GM04503 (cell line): Measurements from ENCODE around the gene SMARCA2.

Experiments used
- DNase-seq: peaks from one replicate; pipeline ENCODE4 v3.0.0-alpha.2; 2012; ENCODE audit warnings: low read depth

The SMARCA2 gene

DNA sequence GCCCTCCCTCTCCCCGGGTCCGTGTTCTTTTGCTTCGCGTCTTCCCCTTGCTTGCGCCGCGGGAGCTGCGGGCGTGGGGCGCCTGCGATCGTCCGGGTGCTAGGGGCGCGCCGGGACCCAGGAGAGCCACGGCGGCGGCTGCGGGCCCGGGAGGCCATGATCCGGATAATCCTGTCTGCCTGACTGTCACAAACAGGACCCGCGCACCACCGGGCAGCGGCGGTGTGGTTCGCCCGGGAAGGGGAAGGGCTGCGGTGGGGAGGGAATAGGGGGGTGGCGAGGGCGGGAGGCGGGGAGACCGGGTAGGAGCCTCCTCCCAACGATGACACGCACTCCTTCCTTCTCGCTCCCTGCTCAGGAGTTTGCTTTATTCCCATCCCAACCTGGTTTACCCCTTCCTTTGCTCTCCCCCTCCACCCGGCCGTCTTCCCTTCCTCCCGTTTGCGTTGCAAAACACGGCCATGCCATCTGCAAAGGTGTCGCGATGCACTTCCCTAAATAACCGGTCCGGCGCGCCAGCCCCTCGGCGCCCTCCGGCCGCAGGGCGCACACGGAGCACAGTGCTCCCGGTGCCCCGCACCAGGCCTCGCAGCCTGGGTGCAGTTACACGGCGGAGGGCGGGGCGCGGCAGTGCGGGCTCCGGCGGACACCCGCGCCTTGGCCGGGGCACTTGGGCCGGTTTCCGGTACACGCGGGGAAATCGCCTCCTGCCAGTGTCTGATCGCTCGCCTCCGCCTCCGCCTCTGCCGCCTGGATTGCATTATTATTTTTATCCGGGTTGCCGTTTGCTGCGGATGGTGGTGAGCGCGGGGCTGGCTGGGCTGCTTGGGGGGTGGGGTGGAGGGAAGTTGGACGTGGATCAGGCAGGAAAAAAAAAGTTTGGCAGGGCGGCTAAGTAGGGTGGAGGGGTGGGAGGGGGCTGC lies 1.5 kb downstream of the SMARCA2 start:
- peak; percentile 32 for DNase-seq

DNA sequence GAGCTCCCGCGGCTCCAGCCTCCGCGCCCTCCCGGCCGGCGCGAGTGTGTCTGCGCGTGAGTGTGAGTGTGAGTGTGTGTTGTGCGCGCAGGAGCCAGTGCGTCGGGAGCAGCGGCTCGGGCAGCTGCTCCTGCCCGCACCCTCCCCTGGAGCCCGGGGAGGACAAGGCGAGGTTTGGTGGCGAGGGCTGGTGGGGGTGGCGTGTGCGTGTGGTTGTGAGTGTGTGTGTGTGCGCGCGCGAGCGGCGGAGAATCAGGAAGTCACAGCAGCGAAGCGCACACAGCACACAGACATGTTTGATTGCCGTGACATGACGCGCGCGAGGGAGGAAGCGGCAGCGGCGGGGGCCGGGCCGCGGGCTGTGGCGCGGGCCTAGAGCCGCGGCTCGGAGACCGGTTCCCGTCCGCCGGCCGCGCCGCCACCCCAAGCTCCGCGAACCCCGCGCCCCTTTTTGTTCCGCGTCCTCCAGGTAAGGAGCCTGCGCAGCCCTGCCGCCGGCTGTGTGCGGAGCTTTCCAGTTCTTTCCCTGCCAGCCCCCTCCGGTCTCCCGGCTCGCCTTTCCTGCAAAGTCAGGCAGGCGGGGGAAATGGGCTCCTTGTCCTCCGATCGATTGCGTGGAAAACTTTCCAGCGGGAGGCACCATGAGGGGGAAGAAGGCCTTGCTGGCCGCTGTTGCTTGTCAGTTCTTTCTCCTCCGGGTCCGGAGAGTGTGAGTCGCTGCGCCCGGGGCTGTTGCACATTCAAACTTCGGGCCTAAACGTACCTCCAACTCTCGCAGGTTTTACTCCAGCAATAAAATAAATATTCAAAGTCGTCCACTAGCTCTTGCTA lies 2.4 kb downstream of the SMARCA2 start:
- DNase-seq, result peak; percentile 39

DNA sequence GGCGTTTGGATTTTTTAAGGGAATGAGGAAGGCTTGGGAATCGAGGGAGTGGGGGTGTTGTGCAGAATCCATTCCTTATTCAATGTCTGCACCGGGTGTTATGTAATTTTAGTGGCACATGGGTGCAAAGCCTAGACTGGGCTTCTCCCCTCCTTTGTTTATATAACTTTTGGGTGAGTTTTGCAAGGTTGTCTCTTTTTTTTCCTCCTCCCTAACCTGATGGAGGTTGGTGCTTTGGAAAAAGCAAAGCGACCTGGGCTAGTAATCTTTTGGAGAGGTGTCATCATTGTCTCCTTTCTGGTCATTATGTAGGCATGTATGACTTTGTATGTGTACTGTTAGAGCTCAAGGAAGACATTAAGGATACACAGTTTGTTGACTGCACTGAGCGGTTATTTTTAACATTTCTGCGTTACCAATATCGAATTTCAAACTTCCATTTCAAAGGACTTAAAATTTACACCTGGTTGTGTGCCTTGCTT lies 3.1 kb downstream of the SMARCA2 start:
- no peak for DNase-seq

DNA sequence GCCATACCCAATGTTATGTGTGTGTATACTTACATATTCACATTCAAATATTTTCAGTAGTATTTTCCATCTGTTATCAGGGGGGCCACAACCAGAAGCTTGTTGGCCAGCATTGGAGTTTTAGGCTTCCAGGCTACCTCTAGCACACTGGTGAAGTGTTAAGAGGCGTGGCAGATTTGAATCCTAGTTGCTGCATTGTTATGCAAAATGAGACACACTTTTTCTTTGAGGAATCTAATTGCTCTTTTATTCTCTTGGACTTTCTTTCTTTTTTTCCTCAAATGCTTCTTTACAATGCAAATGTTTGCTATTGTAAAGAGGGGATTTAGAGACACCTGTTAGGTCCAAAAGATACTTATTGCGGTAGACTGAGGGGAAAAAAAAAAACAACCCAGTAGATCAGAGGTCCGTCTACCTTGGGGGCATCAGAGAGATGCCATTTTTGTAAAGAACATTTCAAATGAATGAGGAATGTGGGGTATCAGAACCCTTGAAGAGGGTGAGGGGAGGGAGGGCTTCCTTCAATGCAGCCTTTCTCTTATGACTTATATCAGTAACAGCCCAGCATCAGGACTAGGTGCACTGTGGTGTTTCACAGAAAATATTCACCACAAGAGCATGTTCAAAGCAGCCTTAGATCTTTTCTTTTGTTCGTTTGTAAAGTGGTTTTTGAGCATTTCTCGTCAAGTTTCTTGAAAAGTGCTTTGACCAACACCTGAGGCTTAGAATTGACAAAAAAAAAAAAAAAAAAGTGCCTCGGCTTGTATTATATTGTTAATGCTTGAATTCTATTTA lies 3.8 kb downstream of the SMARCA2 start:
- no peak for DNase-seq

DNA sequence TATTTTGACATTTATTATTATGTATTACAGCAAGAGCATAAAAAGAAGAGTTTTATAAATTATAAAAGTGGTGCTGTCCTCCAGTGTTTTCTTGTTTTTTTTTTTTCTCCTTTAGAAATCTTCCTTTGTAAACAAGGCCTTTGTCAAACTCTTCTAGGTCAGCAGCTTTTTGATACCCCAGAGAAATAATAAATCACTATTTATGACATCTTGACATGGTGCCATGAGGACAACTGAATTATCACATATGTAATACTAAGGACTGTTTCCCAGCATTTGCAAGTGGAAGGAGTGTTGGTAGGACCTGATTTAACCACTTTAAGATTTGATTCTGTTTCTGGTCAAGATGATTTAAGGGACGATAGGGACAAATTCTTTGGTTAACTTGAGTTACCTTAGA lies 4.6 kb downstream of the SMARCA2 start:
- DNase-seq, result no peak

DNA sequence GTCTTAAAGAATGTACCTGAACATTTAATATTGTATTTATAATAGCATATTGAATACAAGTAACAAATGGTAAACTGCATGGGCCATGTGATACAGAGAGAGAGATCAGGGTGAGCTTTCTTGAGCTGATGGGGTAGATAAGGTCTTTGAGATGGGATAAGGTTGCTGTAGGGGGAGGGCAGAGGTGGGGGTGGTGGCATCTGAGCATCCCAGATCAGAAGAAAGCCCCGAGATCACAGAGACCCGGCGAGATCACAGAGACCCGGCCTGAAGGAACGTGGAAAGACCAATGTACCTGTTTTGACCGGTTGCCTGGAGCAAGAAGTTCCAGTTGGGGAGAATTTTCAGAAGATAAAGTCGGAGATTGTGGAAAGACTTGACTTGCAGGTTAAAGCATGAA lies 6.6 kb downstream of the SMARCA2 start:
- no peak for DNase-seq

DNA sequence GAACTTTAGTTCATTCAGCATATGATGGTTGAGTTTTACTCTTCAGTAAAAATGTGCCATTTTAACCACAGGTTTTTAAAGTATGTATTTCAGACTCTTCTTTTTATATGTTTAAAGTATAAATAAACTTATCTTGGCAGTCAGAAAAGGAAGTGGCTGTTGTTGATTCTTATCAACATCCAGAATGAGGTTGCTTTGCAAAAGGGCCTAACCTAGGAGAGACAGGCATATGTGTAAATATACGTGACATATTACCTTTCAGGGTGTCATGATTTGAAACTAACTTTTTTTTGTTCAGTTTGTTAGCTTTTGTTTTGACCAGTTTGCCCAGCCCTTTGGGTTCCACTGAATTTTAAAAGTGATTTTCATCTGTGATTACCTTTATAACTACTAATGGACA lies 7.4 kb downstream of the SMARCA2 start:
- no peak for DNase-seq

DNA sequence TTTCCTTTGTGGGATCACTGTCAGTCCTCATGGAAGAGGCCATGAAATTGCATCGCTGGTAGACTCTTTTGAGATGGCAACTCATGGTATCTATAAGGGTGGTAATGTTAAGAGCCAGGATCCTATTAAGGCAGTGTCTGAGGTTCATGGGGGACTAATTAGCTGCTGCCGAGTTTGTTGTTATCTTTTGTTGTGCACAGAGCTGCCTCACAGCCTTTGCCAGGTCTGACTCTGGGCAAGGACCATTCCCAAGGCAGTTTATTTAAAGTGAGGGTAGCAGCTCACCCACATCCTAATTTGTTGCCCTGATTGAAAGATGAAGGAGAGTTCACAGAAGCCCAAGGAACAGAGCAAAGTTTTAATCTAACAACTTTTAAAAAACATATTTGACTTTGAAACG lies 7.9 kb downstream of the SMARCA2 start:
- no peak for DNase-seq

DNA sequence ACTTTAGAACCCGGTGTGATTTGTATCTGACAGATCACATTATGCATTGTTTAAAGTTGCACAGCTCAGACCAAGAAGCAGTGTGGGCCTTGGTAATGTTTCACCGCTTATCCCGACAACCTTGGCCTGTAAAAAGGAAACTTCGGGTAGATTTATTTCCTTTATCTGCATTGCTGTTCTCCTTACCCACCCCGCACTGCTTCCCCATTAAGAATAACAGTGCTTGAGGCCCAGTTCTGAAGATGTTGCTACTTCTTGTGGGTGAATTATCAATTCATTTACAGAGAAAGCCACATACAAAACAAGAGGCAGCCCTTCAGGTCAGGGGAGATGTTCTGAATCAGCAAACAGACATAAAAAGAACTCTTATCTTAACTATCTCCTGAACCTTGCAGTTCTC lies 8.4 kb downstream of the SMARCA2 start:
- no peak for DNase-seq

DNA sequence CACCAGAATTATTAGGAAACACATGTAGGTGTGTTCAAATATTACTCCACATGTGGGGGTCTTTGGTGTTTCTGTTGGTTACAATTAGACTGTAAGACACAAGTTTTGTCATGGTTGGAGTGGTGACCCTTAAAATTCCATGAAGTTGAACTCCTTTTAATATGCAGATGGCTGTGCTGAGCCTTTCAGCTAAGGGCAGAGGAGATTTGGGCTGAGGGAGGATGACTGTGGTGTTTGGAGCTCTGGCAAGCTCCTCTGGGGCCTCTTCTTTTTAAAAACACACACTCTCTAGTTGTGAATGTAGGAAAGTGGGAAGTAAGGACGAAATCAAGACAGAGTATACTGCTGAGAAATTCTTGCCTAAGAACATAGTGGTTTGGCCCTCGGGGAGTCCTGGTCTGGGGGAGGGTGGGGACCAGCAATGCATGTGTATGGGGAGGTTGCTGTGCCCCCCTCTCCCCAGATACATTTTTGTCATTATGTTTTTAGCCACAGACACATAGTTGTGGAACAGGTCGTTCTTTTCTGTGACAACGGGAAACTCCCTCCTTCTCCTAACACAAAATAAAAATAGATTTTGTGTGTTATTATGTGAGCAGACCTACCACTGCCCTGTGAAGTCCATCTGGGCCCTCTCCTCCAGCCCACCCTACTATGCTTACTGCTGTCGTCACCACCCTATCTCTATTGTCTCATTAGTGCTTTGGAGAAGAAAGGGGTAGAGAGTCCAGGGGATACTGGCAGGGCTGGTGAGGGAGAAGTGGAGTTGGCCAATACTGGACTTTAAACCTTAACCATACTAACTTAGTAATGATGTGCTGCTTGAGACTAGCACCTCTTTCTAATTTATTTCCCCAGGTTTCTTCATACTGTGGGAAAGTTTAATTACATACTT lies 10.0 kb downstream of the SMARCA2 start:
- DNase-seq, result no peak

DNA sequence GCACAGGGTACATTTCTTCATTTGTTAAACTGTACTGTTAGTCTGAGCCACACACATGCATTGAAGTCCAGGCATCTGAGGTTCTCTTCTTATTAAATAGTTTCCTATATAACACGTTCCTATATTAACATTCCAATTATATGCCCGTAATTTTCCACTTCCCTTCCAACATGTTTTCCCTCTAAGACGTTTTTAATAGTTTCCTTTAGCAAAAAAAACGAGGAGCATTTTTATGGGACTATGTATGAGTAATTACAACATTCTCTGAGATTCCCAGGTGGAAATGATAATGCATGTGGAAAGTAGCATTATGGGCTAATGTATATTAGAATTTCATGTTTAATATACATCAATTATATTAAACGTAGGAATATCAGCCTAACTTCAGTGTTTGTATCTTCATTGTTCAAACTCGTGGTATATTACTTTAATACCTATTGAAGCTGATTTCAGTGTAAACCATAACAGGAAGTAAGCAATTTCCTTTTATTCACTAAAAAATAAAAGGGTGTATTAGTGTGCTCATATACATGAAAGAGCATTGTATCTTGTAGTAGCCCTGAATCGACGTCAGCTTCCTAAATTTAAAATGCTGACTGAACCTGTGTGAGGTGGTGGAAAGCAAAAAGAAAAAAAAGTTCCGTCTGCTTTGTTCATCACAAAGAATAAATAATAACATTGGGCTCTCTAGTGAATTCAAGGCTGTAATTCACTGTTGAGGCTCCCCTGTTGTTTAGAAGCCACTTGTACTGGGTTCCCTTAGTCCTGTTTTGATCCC lies 11.3 kb downstream of the SMARCA2 start:
- DNase-seq, result no peak

DNA sequence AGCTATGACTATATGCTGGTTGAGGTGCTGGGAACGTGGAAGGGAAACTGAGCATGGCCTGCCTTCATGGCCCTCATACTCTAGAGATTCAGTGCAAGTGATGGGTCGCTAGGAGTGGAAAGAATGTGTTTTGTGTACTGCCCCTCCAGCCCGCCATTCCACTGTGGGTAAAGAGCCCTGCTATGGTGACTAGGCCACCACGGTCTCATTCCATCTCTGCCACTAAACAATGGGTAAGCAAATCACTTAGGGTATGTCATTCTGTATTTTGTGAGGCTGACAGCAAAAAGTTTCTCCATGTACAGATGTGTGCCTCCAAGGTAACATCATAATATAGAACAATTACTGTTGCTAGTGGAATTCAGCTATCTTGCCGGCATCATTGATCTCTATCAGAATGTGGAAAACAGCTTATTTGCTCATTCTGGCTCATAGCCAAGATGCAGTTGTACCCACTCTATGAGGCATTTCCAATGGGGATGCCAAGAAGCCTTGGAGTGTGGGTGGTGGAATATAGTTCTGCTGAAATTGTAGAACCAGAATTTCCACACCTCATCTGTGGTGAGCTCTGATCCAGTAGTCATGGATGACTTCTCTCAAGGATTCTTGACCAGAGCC lies 12.5 kb downstream of the SMARCA2 start:
- no peak for DNase-seq

DNA sequence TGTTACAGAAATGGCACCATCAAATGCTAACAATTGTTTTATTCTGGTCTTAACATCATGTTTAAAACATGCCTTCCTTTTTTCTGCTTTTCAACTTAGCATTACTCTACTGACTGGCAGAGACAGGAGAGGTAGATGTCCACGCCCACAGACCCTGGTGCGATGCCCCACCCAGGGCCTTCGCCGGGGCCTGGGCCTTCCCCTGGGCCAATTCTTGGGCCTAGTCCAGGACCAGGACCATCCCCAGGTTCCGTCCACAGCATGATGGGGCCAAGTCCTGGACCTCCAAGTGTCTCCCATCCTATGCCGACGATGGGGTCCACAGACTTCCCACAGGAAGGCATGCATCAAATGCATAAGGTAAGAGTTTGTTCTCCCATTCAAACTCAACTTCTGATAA lies 13.7 kb downstream of the SMARCA2 start:
- no peak for DNase-seq

DNA sequence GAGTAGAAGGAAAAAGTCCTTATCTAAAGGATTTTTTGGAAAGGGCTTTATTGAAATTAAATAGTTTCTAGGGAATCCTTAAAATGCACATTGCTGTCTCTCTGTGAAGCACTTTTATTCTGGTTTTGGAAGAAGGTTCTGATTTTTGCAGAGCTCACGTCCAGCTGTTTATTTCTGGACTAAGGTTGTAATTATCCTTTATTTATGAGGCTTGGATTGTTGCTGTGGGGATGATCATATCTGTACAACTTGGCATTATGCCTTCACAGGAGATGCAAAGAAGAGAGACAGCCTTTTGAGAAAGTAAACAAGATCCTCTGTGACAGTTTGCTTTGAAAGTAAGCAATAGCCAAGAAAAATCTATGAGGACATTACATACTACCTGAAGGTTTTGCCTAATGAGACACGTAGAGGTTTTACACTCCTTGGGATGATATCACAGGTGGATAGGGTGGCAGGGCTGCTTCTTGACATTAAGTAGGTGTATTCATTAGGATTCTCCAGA lies 14.6 kb downstream of the SMARCA2 start:
- DNase-seq, result no peak

DNA sequence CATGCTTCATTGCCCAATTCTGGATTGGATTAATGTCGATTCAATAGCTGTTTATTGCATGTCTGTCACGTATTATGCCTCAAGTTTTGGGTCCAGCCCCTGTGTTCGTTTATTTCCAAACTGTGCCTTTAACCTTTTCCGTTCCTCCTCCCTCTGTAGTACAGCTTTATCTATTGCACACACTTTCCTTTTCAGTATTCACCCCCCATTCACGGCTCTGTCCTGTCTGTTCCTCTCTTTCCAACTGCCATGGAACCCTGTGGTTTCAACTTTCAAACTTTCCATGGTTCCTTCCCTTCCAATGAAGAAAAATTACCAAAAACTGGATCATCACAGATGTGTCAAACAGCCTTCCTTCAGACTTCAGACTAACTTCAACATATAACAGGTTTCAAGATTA lies 17.1 kb downstream of the SMARCA2 start:
- no peak for DNase-seq

DNA sequence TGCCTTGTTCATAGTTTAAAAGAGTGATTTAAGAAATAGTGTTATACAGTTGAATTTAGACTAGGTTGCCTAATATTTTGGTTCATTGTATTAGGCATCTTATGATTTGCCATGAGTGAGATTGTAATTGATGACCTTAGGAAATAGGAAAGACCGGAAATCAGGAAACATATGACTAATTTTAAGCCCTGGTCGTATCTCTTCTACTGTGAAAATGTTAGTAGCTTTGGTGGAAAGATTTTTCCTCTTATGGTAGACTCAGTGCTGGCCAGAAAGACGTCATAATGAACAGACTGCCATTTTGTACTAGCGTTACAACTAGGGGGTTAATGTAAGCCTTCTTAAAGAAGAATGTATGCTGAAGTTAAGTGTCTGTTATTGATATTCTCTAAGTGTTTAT lies 21.7 kb downstream of the SMARCA2 start:
- DNase-seq, result no peak

DNA sequence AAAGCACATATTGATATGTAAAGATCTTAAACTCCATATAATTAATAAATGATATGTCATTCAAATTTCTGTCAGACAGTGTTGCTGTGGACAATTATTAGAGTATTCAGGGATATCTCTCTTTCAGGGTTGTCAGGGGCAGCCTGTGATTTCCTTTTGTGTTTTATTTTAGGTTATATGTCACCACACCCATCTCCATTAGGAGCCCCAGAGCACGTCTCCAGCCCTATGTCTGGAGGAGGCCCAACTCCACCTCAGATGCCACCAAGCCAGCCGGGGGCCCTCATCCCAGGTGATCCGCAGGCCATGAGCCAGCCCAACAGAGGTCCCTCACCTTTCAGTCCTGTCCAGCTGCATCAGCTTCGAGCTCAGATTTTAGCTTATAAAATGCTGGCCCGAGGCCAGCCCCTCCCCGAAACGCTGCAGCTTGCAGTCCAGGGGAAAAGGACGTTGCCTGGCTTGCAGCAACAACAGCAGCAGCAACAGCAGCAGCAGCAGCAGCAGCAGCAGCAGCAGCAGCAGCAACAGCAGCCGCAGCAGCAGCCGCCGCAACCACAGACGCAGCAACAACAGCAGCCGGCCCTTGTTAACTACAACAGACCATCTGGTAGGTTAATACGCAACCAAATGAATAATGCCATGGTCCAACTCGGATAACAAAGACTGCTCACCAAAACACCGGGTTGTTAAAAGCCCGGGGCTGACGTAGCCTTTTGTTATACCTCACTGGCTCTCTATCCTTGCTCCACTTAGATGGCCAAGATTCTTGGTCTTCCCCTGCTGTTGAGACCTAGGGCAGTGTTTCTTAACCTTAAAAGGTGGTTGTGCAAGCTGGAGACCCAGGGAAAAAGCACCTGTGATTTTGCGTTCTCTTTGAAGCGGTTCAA lies 24.4 kb downstream of the SMARCA2 start:
- DNase-seq, result no peak

DNA sequence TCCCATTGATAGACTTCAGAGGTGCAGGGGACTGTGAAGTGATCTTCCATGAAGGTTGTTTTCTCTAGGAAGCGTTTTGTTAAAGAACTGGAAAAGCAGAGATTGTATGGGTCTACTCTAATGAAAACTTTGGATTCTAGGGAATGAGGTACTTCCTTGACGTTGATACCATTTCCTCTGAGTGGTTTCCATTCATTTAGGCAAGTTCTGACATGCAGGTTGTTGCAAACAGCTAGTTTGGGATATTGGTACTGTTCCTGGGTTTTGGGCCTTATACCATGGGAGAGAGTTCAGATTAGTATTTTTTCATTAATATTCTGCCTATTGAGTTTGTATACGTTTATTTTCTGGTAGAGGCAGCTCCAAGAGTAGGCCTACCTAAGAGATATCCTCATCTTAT lies 25.7 kb downstream of the SMARCA2 start:
- no peak for DNase-seq

DNA sequence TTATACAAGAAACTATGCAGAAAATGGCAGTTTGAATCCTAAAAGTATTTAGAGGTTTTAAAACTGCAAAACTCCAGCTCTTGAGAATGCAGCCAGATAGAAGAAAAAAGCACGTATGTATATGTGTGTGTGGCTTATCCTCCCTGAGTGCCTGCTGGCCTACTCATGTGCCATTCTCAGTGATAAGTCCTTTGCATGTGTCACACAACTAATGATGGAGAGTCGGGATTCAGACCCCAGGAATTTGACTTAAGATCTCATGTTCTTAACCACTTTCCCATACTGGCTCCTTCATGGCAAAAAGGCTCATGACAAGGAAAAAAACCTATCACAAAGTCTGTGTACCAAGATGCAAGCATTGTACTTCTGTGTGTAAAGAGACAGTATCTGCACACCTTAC lies 26.6 kb downstream of the SMARCA2 start:
- no peak for DNase-seq
